ENCODE measurements around the gene PNPLA5.
A peak's percentile ranks its signal among the peaks of the same experiment; 100 is the strongest.
"Not testable (repeated sequence)": the region's sequence is repeated elsewhere in the genome, so short reads cannot be mapped to it uniquely, and the experiment has no call there.

The PNPLA5 gene

GRCh38 chr22:43891360-43892182 is at the start of gene PNPLA5:
TSS of gene PNPLA5 (minus strand) at chr22:43892013. CDS start at chr22:43891880, 133 bp downstream.
- no peak for DNase-seq

- no peak for DNase-seq
Observed at GRCh38 chr22:43941449-43941848, 49.6 kb upstream of the PNPLA5 start.

GRCh38 chr22:43931771-43932170 is 40.0 kb upstream of the PNPLA5 start:
- no peak for DNase-seq

GRCh38 chr22:43928908-43929307 is 37.1 kb upstream of the PNPLA5 start:
- DNase-seq = no peak

- DNase-seq = peak in 1 of 2 donors; percentile 17
Observed at GRCh38 chr22:43928468-43928867, 36.7 kb upstream of the PNPLA5 start.

- DNase-seq = no peak
Observed at GRCh38 chr22:43926349-43926710, 34.5 kb upstream of the PNPLA5 start.

GRCh38 chr22:43925433-43926348 is 33.9 kb upstream of the PNPLA5 start:
- DNase-seq = no peak

GRCh38 chr22:43924877-43925276 is 33.1 kb upstream of the PNPLA5 start:
- DNase-seq = no peak

- peak; percentile 68 to 76 for DNase-seq
Observed at GRCh38 chr22:43923631-43924464, 32.0 kb upstream of the PNPLA5 start, which contains the start of gene PNPLA3. TSS of gene PNPLA3 (plus strand) at chr22:43923805. CDS start at chr22:43923912, 107 bp downstream.

GRCh38 chr22:43923191-43923590 is 31.4 kb upstream of the PNPLA5 start:
- peak in 1 of 2 donors; percentile 4 for DNase-seq

GRCh38 chr22:43922123-43922522 is 30.3 kb upstream of the PNPLA5 start:
- DNase-seq = no peak

- no peak for DNase-seq
Observed at GRCh38 chr22:43921370-43921769, 29.6 kb upstream of the PNPLA5 start.

GRCh38 chr22:43919106-43919973 is 27.5 kb upstream of the PNPLA5 start:
- DNase-seq = no peak

GRCh38 chr22:43917521-43917920 is 25.7 kb upstream of the PNPLA5 start:
- DNase-seq = no peak

GRCh38 chr22:43911351-43911750 is 19.5 kb upstream of the PNPLA5 start:
- no peak for DNase-seq

GRCh38 chr22:43910178-43910695 is 18.4 kb upstream of the PNPLA5 start:
- no peak for DNase-seq

GRCh38 chr22:43909708-43910107 is 17.9 kb upstream of the PNPLA5 start:
- no peak for DNase-seq

- DNase-seq = no peak
Observed at GRCh38 chr22:43905681-43906080, 13.9 kb upstream of the PNPLA5 start.

- peak; percentile 47 to 56 for DNase-seq
Observed at GRCh38 chr22:43904412-43904811, 12.6 kb upstream of the PNPLA5 start.

GRCh38 chr22:43903033-43903432 is 11.2 kb upstream of the PNPLA5 start:
- DNase-seq = not testable (repeated sequence)

GRCh38 chr22:43901976-43902643 is 10.3 kb upstream of the PNPLA5 start:
- no peak for DNase-seq

Measured in CD4-positive, alpha-beta T cell treated with Interferon alpha-2 for 1 hour (primary cell).